Ovary (tissue), 9 donors: ENCODE results near the gene NEDD4L. TPM values are rescaled to one million over a fixed set of nuclear protein-coding genes. Genes with fewer than 3 reads are reported as not detected.

Source experiments
- DNase-seq, 5 donors: peaks; one replicate each; pipeline ENCODE4 v3.0.0-alpha.2; 2019 to 2020
- H3K27ac ChIP-seq, 2 donors: fragments of 200-600 bp; one replicate each; pipeline versions ENCODE4 v1.5.1 to v1.8.0; 2019 to 2022
- H3K27me3 ChIP-seq: fragments of 200-600 bp; one replicate; pipeline ENCODE4 v1.8.0; 2022
- H3K36me3 ChIP-seq: fragments of 200-600 bp; sonication (generic); one replicate; pipeline ENCODE4 v1.5.1; 2019
- H3K4me1 ChIP-seq: one replicate; pipeline ENCODE4 v1.8.1; 2013; ENCODE audit warnings: mild to moderate bottlenecking, moderate library complexity; ENCODE audit not compliant: insufficient read depth
- H3K4me3 ChIP-seq: fragments of 200-600 bp; sonication (generic); one replicate; pipeline ENCODE4 v1.5.1; 2017
- H3K9me3 ChIP-seq, 2 donors: fragments of 200-600 bp in 1 of 2; sonication (generic) in 1 of 2; one replicate each; pipeline versions ENCODE4 v1.5.1 to v1.8.1; 2013 to 2019; ENCODE audit warnings: mild to moderate bottlenecking in 1 of 2, moderate library complexity in 1 of 2
- CTCF ChIP-seq, 3 donors: fragments of 450-650 bp in 2 of 3; fragments of 200-600 bp in 1 of 3; IDR thresholded peaks; one replicate each; pipeline versions ENCODE4 v1.5.1 to v1.8.0; 2016 to 2022; ENCODE audit warnings: antibody characterized with exemption in 3 of 3, mild to moderate bottlenecking in 1 of 3
- EP300 ChIP-seq: sonication (generic); formaldehyde crosslinking; IDR thresholded peaks from one replicate; pipeline ENCODE4 v1.6.1; 2017; ENCODE audit warnings: antibody characterized with exemption
- POLR2A ChIP-seq: fragments of 450-650 bp; IDR thresholded peaks from one replicate; pipeline ENCODE4 v1.6.1; 2017; ENCODE audit warnings: antibody characterized with exemption, mild to moderate bottlenecking, moderate library complexity
- WGBS, 3 donors: extraction: QIAGEN DNeasy Blood & Tissue Kit in 1 of 3; methylation state at CpG; one replicate each; pipeline versions ENCODE4 v1.1.5 to v1.1.7; 2013 to 2017; 5-methylcytosine and 5-hydroxymethylcytosine counted together
- intact Hi-C, 4 donors: fragments of 100-400 bp; cut with DNase I; formaldehyde crosslinking; loops; one replicate each; pipeline versions ENCODE4 v1.11.0 to v1.15.1; 2022 to 2023
- polyA plus RNA-seq, 2 donors: library from polyadenylated mRNA; stranded (reverse); fragments of 200-250 nt in 1 of 2; fragments of 350-450 nt in 1 of 2; fragmentation: Illumina TruSeq in 1 of 2; extraction: RNeasy Lipid Tissue Mini Kit (QIAGEN cat#74804) in 1 of 2; gene quantifications; one replicate each; pipeline ENCODE4 v1.2.3, GENCODE V29; 2013 to 2014
- total RNA-seq, 7 donors: library from RNA; depleted of rRNA in 2 of 7; stranded (reverse); fragments of >200 nt in 2 of 7; fragmentation: NEBNext Ultra II Directional in 3 of 7; extraction: Animal tissue kit (Norgen Biotek cat#: 25700) in 3 of 7; gene quantifications; one replicate each; pipeline versions ENCODE4 v1.1.0 to v1.2.4, GENCODE V29; 2016 to 2023
- donor health status: DM: no; HTN: no; CAD: no; lungs with moderate emphysema.
- donor health status: DM: no; HTN: no; CAD: no.
- donor health status: Bipolar disorder and iron deficiency.
- donor health status: DM: yes; HTN: yes; CAD: no.
- donor health status: DM: no; HTN: no; CAD: no.
- donor health status: DM: yes; HTN: yes; CAD: no.

Gene NEDD4L
- total and polyA plus RNA-seq, 9 donors, result 11.0 to 75.2 (median 18.2) TPM

- no peak for DNase-seq
- no peaks in the 10 kb centered on the region for H3K36me3 ChIP-seq
- no peaks in the 10 kb centered on the region for H3K27me3 ChIP-seq
- H3K4me3 ChIP-seq, result no peak overlapping the region
- TF ChIP-seq POLR2A (no peak), CTCF (IDR thresholded peaks at IDR 0.05) (no peak), EP300 (no peak)
- no peaks in the 10 kb centered on the region for H3K4me1 ChIP-seq
- WGBS, 3 donors, result 94 to 95% (median 95%) methylated on average over 4 of the region's 4 CpGs
- intact Hi-C loops, result no loop called here
- H3K9me3 ChIP-seq, result no peaks in the 10 kb centered on the region
- H3K27ac ChIP-seq, result no peak overlapping the region
These were observed 122.3 kb downstream of the NEDD4L start for GRCh38 chr18:58166278-58166844.

GRCh38 chr18:58167073-58167472, 123.0 kb downstream of the NEDD4L start:
- H3K27ac ChIP-seq, result no peak overlapping the region
- H3K4me3 ChIP-seq, result no peak overlapping the region
- H3K9me3 ChIP-seq, result no peaks in the 10 kb centered on the region
- no peak for TF ChIP-seq POLR2A
- TF ChIP-seq CTCF (IDR thresholded peaks at IDR 0.05), result no peak
- no peak for TF ChIP-seq EP300
- intact Hi-C loops, result no loop called here
- H3K36me3 ChIP-seq, result no peaks in the 10 kb centered on the region
- H3K27me3 ChIP-seq, result no peaks in the 10 kb centered on the region
- no peak for DNase-seq
- 72 to 96% (median 95%) methylated on average over 1 of the region's 1 CpG for WGBS, 3 donors
- H3K4me1 ChIP-seq, result no peaks in the 10 kb centered on the region

GRCh38 chr18:58168221-58168620, 124.2 kb downstream of the NEDD4L start:
- 95 to 99% (median 96%) methylated on average over 5 of the region's 5 CpGs for WGBS, 3 donors
- no peaks in the 10 kb centered on the region for H3K4me1 ChIP-seq
- TF ChIP-seq POLR2A (no peak), CTCF (IDR thresholded peaks at IDR 0.05) (no peak), EP300 (no peak)
- H3K9me3 ChIP-seq, result no peaks in the 10 kb centered on the region
- intact Hi-C loops, result no loop called here
- H3K27me3 ChIP-seq, result no peaks in the 10 kb centered on the region
- H3K27ac ChIP-seq, result no peak overlapping the region
- no peak overlapping the region for H3K4me3 ChIP-seq
- no peaks in the 10 kb centered on the region for H3K36me3 ChIP-seq
- no peak for DNase-seq

GRCh38 chr18:58168993-58169392, 125.0 kb downstream of the NEDD4L start:
- Histone ChIP-seq H3K27ac (no peak overlapping the region), H3K4me1 (no peaks in the 10 kb centered on the region), H3K27me3 (no peaks in the 10 kb centered on the region), H3K36me3 (no peaks in the 10 kb centered on the region), H3K9me3 (no peaks in the 10 kb centered on the region), H3K4me3 (no peak overlapping the region)
- no peak for TF ChIP-seq POLR2A
- TF ChIP-seq CTCF (IDR thresholded peaks at IDR 0.05), result no peak
- TF ChIP-seq EP300, result no peak
- intact Hi-C loops, result no loop called here
- DNase-seq, result no peak
- 88 to 95% (median 90%) methylated on average over 10 of the region's 10 CpGs for WGBS, 3 donors
